ENCODE results near the gene RDH13. TPM values are rescaled to one million over a fixed set of nuclear protein-coding genes. Genes with fewer than 3 reads are reported as not detected.

The RDH13 gene
- total RNA-seq, 4 donors from 2014 or later = 2.6 to 14.3 (median 6.0) TPM

- TF ChIP-seq CTCF (IDR thresholded peaks at IDR 0.05; ENCODE audit: low read depth) = no peak
Observed at GRCh38 chr19:55034751-55035150, 28.2 kb downstream of the RDH13 start.

- TF ChIP-seq CTCF (IDR thresholded peaks at IDR 0.05; ENCODE audit: low read depth) = no peak
Observed at GRCh38 chr19:55032170-55032800, 30.7 kb downstream of the RDH13 start.

GRCh38 chr19:55031178-55031577 lies 31.8 kb downstream of the RDH13 start:
- no peak for TF ChIP-seq CTCF (IDR thresholded peaks at IDR 0.05; ENCODE audit: low read depth)

GRCh38 chr19:55028757-55029156 lies 34.2 kb downstream of the RDH13 start:
- TF ChIP-seq CTCF (IDR thresholded peaks at IDR 0.05; ENCODE audit: low read depth) = no peak

- TF ChIP-seq CTCF (IDR thresholded peaks at IDR 0.05; ENCODE audit: low read depth) = no peak
Observed at GRCh38 chr19:55027472-55028337, 35.2 kb downstream of the RDH13 start.

- no peak for TF ChIP-seq CTCF (IDR thresholded peaks at IDR 0.05; ENCODE audit: low read depth)
Observed at GRCh38 chr19:55024111-55024510, 38.8 kb downstream of the RDH13 start.

- TF ChIP-seq CTCF (IDR thresholded peaks at IDR 0.05; ENCODE audit: low read depth) = no peak
Observed at GRCh38 chr19:55018633-55019032, 44.3 kb downstream of the RDH13 start.

Data from subcutaneous adipose tissue (tissue), 4 donors.